HepG2 (cell line): ENCODE measurements around the gene EFNA3. TPM values are rescaled to one million over a fixed set of nuclear protein-coding genes. Genes with fewer than 3 reads are reported as not detected.

Source experiments
- ARNTL ChIP-seq: sonication (generic); formaldehyde crosslinking; IDR thresholded peaks from 2 replicates; pipeline ENCODE4 v1.4.0; 2020; ENCODE audit warnings: mild to moderate bottlenecking, missing genetic modification reagents
- CREB1 ChIP-seq, 2 experiments: fragments of 450-650 bp in 1 of 2; IDR thresholded peaks; 2 replicates each; pipeline ENCODE4 v1.6.1; 2016 to 2017; ENCODE audit warnings: control low read depth in 1 of 2, mild to moderate bottlenecking in 1 of 2, missing compliant biosample characterization in 1 of 2, missing genetic modification characterization in 1 of 2
- FOXA3 ChIP-seq: IDR thresholded peaks from 2 replicates; pipeline ENCODE4 v1.6.1; 2016; ENCODE audit warnings: missing genetic modification reagents, missing compliant biosample characterization
- KLF11 ChIP-seq: IDR thresholded peaks from 2 replicates; pipeline ENCODE4 v1.6.1; 2016; ENCODE audit warnings: missing compliant biosample characterization
- NAIF1 ChIP-seq: sonication (generic); formaldehyde crosslinking; IDR thresholded peaks from 2 replicates; pipeline ENCODE4 v1.5.0; 2020; ENCODE audit warnings: mild to moderate bottlenecking, missing genetic modification reagents, borderline replicate concordance
- NRL ChIP-seq: sonication (generic); formaldehyde crosslinking; IDR thresholded peaks from 2 replicates; pipeline ENCODE4 v1.5.0; 2020; ENCODE audit warnings: missing genetic modification reagents, mild to moderate bottlenecking, moderate library complexity, borderline replicate concordance
- SKI ChIP-seq: fragments of 450-650 bp; IDR thresholded peaks from one replicate; pipeline ENCODE4 v1.6.1; 2018; ENCODE audit warnings: mild to moderate bottlenecking; ENCODE audit not compliant: partially characterized antibody
- SRSF9 ChIP-seq: fragments of 200-400 bp; formaldehyde crosslinking; IDR thresholded peaks from 2 replicates; pipeline ENCODE4 v1.6.1; 2018; ENCODE audit warnings: borderline replicate concordance, mild to moderate bottlenecking, low read depth, low read length; ENCODE audit not compliant: insufficient read depth, poor library complexity, severe bottlenecking
- STAG1 ChIP-seq: sonication (generic); formaldehyde crosslinking; IDR thresholded peaks from 2 replicates; pipeline ENCODE4 v1.4.0; 2020; ENCODE audit warnings: missing genetic modification reagents
- ZBTB3 ChIP-seq: sonication (generic); formaldehyde crosslinking; IDR thresholded peaks from 2 replicates; pipeline ENCODE4 v1.4.0; 2020; ENCODE audit warnings: low read depth, mild to moderate bottlenecking, moderate library complexity, missing genetic modification reagents, borderline replicate concordance
- ZNF343 ChIP-seq: sonication (generic); formaldehyde crosslinking; IDR thresholded peaks from 2 replicates; pipeline ENCODE4 v1.4.0; 2020; ENCODE audit warnings: mild to moderate bottlenecking, missing genetic modification reagents
- ZNF468 ChIP-seq: sonication (generic); formaldehyde crosslinking; IDR thresholded peaks from 2 replicates; pipeline ENCODE4 v1.8.0; 2022; ENCODE audit warnings: mild to moderate bottlenecking, moderate library complexity, missing genetic modification reagents
- ZNF557 ChIP-seq: sonication (generic); formaldehyde crosslinking; IDR thresholded peaks from 2 replicates; pipeline ENCODE4 v1.4.0; 2020; ENCODE audit warnings: missing genetic modification reagents
- ZNF607 ChIP-seq: sonication (generic); formaldehyde crosslinking; IDR thresholded peaks from 2 replicates; pipeline ENCODE4 v1.5.1; 2020; ENCODE audit warnings: missing genetic modification reagents, mild to moderate bottlenecking, borderline replicate concordance
- polyA plus RNA-seq, 8 experiments: library from polyadenylated mRNA; depleted of rRNA in 3 of 8; stranded (reverse) in 7 of 8; unstranded in 1 of 8; fragments of >200 nt; fragmentation: Illumina TruSeq in 4 of 8; extraction: Trizol in 4 of 8; gene quantifications; 2 replicates each; pipeline versions ENCODE4 v1.2.1 to v1.2.3, GENCODE V29; 2011 to 2016; ENCODE audit warnings: low read depth in 4 of 8, missing spikeins in 1 of 8, mixed read lengths in 1 of 8; ENCODE audit not compliant: insufficient read depth in 1 of 8
- total RNA-seq, 5 experiments: library from RNA; depleted of rRNA; stranded (reverse); fragments of >200 nt; fragmentation: Illumina TruSeq; extraction: Trizol; gene quantifications; 2 replicates each; pipeline ENCODE4 v1.2.3, GENCODE V29; 2016; ENCODE audit warnings: low read depth in 1 of 5
- TF ChIP-seq, protein P1 (sequence below): sonication (generic); formaldehyde crosslinking; IDR thresholded peaks from 2 replicates; pipeline ENCODE4 v1.4.0; 2020; ENCODE audit warnings: low read depth, mild to moderate bottlenecking, missing genetic modification reagents
- TF ChIP-seq, protein P2 (sequence below): sonication (generic); formaldehyde crosslinking; IDR thresholded peaks from 2 replicates; pipeline ENCODE4 v1.5.1; 2020; ENCODE audit warnings: mild to moderate bottlenecking, missing genetic modification reagents, moderate library complexity
- TF ChIP-seq, protein P3 (sequence below): sonication (generic); formaldehyde crosslinking; IDR thresholded peaks from 2 replicates; pipeline ENCODE4 v1.4.0; 2020; ENCODE audit warnings: mild to moderate bottlenecking, low read depth, missing genetic modification reagents
- TF ChIP-seq, protein P4 (sequence below): sonication (generic); formaldehyde crosslinking; IDR thresholded peaks from 2 replicates; pipeline ENCODE4 v1.4.0; 2020; ENCODE audit warnings: missing genetic modification reagents
- TF ChIP-seq, protein P5 (sequence below): sonication (generic); formaldehyde crosslinking; IDR thresholded peaks from 2 replicates; pipeline ENCODE4 v1.5.0; 2020; ENCODE audit warnings: missing genetic modification reagents

The EFNA3 gene
- total and polyA plus RNA-seq, 2 of the 13 experiments (the other 11 are each of a cell fraction or from before 2014, with no cell fraction given), result 1.0 to 5.7 TPM

DNA sequence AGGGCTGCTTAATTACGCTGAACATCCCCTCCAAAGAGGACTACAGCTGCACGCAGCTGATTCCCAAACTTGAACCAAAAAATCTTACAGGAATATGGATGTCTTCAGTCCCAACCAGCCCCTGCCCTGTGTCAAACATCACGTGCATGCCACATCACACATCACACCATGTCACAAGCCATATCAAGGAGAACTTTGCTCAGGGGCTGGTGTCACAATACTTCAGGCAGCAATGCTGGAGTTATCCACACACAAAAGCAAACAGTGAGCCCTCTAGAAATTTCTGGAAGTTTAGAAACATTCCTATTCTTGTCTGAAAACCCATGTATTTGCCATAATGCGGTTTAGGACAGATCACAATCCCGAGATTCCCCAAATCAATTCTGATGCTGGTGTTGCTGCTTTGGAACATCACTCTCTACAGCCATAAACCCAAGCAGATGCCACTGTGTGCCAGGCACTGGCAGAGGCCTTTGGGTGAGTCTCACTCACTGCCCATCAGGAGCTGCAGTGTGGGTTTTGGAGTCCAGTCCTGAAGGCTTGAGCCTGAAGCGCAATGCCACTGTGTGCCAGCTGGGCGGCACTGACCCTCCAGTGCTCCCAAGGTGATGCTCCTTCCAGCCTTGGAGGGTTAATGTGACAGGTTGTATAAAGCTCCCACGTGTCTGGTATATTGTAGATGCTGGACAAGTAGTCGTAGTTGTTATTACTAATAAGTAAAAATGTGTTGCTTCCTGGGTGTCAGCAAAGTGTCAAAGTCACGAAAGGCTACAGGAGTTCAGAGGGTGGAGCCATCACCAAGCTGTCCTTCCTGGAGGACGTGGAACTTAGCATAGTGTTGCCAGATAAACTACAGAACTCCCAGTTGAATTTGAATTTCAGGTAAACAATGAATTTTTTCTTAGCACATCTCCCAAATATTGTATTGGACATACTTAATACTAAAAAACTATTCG lies 28.9 kb downstream of the EFNA3 start (continued):
- TF ChIP-seq, protein P1, sequence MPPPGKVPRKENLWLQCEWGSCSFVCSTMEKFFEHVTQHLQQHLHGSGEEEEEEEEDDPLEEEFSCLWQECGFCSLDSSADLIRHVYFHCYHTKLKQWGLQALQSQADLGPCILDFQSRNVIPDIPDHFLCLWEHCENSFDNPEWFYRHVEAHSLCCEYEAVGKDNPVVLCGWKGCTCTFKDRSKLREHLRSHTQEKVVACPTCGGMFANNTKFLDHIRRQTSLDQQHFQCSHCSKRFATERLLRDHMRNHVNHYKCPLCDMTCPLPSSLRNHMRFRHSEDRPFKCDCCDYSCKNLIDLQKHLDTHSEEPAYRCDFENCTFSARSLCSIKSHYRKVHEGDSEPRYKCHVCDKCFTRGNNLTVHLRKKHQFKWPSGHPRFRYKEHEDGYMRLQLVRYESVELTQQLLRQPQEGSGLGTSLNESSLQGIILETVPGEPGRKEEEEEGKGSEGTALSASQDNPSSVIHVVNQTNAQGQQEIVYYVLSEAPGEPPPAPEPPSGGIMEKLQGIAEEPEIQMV, result no peak
- TF ChIP-seq SRSF9, result no peak
- peak; percentile 70; the same call in 1 of the 2 replicates for TF ChIP-seq ARNTL (CRISPR knock-in tag)
- TF ChIP-seq ZNF343 (CRISPR knock-in tag), result no peak
- no peak for TF ChIP-seq SKI
- TF ChIP-seq, protein P2, sequence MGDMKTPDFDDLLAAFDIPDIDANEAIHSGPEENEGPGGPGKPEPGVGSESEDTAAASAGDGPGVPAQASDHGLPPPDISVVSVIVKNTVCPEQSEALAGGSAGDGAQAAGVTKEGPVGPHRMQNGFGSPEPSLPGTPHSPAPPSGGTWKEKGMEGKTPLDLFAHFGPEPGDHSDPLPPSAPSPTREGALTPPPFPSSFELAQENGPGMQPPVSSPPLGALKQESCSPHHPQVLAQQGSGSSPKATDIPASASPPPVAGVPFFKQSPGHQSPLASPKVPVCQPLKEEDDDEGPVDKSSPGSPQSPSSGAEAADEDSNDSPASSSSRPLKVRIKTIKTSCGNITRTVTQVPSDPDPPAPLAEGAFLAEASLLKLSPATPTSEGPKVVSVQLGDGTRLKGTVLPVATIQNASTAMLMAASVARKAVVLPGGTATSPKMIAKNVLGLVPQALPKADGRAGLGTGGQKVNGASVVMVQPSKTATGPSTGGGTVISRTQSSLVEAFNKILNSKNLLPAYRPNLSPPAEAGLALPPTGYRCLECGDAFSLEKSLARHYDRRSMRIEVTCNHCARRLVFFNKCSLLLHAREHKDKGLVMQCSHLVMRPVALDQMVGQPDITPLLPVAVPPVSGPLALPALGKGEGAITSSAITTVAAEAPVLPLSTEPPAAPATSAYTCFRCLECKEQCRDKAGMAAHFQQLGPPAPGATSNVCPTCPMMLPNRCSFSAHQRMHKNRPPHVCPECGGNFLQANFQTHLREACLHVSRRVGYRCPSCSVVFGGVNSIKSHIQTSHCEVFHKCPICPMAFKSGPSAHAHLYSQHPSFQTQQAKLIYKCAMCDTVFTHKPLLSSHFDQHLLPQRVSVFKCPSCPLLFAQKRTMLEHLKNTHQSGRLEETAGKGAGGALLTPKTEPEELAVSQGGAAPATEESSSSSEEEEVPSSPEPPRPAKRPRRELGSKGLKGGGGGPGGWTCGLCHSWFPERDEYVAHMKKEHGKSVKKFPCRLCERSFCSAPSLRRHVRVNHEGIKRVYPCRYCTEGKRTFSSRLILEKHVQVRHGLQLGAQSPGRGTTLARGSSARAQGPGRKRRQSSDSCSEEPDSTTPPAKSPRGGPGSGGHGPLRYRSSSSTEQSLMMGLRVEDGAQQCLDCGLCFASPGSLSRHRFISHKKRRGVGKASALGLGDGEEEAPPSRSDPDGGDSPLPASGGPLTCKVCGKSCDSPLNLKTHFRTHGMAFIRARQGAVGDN (CRISPR knock-in tag), result peak; percentile 62
- peak; percentile 67 for TF ChIP-seq CREB1 (IDR thresholded peaks at IDR 0.05)
- TF ChIP-seq CREB1 (CRISPR knock-in tag; IDR thresholded peaks at IDR 0.05), result peak; percentile 70; the same call in 1 of the 2 replicates
- peak; percentile 47; the same call in 1 of the 2 replicates for TF ChIP-seq ZNF607 (CRISPR knock-in tag)
- TF ChIP-seq, protein P3, sequence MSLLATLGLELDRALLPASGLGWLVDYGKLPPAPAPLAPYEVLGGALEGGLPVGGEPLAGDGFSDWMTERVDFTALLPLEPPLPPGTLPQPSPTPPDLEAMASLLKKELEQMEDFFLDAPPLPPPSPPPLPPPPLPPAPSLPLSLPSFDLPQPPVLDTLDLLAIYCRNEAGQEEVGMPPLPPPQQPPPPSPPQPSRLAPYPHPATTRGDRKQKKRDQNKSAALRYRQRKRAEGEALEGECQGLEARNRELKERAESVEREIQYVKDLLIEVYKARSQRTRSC, result no peak
- no peak for TF ChIP-seq NAIF1 (CRISPR knock-in tag)
- TF ChIP-seq STAG1, result no peak
- TF ChIP-seq, protein P4, sequence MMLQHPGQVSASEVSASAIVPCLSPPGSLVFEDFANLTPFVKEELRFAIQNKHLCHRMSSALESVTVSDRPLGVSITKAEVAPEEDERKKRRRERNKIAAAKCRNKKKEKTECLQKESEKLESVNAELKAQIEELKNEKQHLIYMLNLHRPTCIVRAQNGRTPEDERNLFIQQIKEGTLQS (CRISPR knock-in tag), result no peak
- TF ChIP-seq ZNF557 (CRISPR knock-in tag), result no peak
- peak; percentile 63; the same call in 1 of the 2 replicates for TF ChIP-seq FOXA3 (CRISPR knock-in tag)
- TF ChIP-seq KLF11 (CRISPR knock-in tag), result no peak
- TF ChIP-seq ZBTB3 (CRISPR knock-in tag), result no peak
- TF ChIP-seq, protein P5, sequence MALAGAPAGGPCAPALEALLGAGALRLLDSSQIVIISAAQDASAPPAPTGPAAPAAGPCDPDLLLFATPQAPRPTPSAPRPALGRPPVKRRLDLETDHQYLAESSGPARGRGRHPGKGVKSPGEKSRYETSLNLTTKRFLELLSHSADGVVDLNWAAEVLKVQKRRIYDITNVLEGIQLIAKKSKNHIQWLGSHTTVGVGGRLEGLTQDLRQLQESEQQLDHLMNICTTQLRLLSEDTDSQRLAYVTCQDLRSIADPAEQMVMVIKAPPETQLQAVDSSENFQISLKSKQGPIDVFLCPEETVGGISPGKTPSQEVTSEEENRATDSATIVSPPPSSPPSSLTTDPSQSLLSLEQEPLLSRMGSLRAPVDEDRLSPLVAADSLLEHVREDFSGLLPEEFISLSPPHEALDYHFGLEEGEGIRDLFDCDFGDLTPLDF (CRISPR knock-in tag), result no peak
- TF ChIP-seq ZNF468 (CRISPR knock-in tag), result no peak
- no peak for TF ChIP-seq NRL (CRISPR knock-in tag)
